GM21737 (cell line): ENCODE results near the gene MUTYH.
A peak's percentile ranks its signal among the peaks of the same experiment; 100 is the strongest.
"Not testable (repeated sequence)": the region's sequence is repeated elsewhere in the genome, so short reads cannot be mapped to it uniquely, and the experiment has no call there.

Source experiments
- ATAC-seq: cut with Tn5 transposase; IDR thresholded peaks from one replicate; pipeline ENCODE4 v1.9.1; 2021; ENCODE audit warnings: mild to moderate bottlenecking, moderate library complexity; ENCODE audit not compliant: unreplicated experiment

MUTYH gene

DNA sequence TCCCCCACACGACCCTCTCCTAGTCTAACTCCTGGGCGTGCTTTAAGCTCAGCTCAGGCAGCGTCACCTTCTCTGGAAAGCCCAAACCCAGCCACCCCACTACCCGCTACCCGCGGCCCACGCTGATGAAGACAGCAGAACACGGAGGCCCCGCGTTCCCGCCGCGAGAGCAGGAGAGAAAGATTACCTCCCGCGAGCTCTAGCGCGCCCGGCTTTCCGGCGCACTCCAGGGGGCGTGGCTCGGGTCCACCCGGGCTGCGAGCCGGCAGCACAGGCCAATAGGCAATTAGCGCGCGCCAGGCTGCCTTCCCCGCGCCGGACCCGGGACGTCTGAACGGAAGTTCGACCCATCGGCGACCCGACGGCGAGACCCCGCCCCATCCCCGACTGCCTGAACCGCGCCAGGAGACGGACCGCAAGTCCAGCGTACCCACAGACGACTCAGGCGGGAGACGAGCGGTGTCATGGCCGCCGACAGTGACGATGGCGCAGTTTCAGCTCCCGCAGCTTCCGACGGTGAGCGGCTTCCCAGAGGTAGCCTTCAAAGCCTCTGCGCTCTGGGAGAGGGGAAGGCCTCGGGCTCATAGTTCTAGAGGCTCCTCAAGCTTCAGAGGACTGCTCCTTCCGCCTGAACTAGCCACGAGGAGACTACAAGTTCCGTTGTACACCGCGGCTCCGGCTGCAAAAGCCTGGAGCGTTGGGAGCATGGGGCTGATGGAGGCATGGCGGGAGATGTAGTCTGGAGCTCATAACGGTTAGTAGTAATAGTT is at the start of gene MUTYH, which contains the start of gene TOE1:
MUTYH (minus strand) TSS at position 652 of the 770 bp plus-strand sequence. CDS start 5,935 bp downstream, outside the sequence.
TOE1 (plus strand) TSS at position 382 of the 770 bp plus-strand sequence; CDS start at position 465, 83 bp downstream.
- peak; percentile 78 for ATAC-seq

DNA sequence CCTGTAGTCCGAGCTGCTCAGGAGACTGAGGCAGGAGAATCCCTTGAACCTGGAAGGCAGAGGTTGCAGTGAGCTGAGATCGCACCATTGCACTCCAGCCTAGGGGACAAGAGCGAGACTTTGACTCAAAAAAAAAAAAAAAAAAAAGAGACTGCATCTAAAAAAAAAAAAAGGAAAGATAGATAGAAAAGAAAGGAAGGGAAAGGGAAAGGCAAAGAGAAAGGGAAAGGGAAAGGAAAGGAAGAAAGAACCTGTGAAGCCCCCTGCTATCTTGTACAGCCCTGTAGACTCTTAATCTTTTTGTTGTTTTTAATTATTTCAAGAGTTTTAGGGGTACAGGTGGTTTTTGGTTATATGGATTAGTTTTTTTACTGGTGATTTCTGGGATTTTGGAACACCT is 46.0 kb upstream of the MUTYH start:
- no peak for ATAC-seq

DNA sequence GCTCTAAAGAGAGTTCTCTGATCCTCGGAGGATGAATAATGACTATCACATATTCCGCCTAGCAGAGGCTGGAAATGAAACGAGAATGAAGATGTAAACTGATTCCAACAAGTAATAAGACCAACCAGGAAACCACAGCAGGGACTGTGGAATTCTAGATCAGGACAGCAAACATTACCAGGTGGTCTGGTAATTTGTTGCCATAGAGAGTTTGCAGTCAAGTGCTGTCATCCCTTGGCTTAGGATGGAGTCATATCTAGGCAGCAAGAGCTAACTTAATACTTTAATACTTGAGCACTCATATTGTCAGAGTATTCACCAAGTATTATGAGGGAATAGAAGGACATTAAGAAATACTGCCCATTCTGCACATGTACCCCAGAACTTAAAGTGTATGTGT is 45.1 kb upstream of the MUTYH start:
- ATAC-seq, result no peak

DNA sequence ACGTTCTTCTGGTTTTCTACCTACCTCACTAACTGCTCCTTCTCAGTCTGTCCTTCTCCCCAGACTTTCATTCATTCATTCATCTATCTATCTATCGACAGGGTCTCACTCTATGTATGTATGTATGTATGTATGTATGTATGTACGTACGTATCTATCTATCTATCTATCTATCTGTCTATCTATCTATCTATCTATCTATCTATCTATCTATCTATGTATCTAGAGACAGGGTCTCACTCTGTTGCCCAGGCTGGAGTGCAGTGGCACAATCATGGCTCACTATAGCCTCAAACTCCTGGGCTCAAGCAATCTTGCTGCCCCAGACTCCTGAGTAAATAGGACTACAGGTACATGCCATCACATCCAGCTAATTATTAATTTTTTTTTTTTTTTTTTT is 44.0 kb upstream of the MUTYH start:
- ATAC-seq, result not testable (repeated sequence)

DNA sequence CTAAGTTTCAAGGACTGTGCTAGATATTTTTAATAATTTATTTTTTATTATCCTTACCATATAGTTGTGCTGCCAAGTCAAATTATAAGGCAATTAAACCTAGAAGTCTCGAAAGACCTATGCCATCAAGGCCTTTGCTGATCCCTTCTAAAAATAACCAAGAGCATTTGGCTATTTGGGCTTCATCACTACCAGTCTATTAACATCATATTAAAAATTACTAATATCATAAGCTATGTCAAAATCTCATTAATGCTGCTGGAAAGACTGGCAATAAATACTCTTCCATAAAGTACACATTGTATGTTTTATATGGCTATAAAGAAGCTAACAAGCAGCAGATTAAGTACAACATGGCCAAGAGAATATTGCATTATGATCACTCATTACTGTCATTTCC is 43.0 kb upstream of the MUTYH start:
- ATAC-seq, result no peak

DNA sequence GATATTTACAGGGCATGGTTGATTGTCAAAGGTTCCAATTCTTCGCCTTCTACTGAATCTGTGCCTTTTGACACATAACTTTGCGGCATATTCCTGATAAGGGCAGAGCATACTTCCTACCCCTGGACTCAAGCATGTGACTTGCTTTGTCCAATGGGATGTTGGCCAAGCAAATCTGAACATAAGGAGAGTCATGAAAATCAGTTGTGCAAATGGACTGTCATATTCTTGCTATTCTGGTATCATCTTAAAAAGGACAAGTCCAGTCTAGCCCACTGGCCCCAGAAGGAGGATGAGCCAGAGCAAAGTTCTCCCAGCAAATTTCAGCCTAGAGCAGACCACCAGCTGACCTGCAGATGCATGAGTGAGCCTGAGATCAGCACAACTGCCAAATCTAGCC is 41.0 kb upstream of the MUTYH start:
- ATAC-seq, result no peak

DNA sequence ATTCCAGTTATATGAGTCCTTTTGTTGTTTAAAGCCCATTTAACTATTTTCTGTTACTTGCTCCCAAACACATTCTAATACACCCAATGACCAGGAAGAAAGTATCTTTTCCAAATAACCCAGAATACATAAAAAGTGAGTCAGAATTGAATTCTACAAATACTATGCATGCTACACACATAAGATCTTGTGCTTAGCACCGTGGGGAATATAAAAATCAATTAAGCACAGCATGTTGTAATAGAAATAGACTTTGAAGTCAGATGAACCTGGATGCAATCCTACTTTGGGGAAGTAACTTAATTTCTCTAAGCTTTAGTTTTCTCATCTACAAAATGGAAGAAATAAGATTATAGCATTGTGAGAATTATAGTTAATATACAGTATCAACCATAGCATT is 40.5 kb upstream of the MUTYH start:
- no peak for ATAC-seq

DNA sequence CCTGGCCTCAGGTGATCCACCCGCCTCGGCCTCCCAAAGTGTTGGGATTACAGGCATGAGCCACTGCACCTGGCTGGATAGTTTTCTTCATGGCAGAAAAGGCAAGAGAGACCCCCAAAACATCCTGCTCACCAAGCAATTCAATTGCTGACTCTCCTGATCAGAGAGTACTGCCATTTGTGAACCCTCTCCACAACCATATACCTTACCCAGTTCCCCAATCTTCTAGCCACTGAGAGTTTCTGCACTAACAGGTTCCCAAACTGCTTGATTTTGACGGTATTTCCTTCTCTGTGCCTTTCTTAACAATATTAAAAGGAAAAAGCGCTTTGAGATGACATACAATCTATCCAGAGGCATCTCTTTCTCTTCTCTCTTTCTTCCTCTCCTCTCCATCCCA is 39.9 kb upstream of the MUTYH start:
- no peak for ATAC-seq

DNA sequence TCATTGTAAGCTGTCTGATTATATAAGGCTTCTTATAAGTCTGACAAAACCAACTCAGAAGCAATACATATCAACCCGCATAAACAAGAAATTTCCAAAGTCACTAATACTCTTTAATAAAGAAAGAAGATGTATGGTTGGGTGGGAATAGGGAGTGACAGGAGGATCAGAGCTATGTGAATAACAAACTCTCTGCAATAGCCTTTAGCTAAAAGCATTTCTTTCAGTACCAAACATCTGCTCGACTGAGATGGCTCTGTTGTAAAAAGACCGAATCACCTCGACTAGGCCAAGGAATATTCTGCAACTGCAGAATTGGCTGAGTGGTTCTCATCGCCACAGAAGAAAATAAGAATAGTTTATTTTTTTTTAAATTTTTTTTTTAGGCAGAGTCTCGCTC is 39.3 kb upstream of the MUTYH start:
- no peak for ATAC-seq

DNA sequence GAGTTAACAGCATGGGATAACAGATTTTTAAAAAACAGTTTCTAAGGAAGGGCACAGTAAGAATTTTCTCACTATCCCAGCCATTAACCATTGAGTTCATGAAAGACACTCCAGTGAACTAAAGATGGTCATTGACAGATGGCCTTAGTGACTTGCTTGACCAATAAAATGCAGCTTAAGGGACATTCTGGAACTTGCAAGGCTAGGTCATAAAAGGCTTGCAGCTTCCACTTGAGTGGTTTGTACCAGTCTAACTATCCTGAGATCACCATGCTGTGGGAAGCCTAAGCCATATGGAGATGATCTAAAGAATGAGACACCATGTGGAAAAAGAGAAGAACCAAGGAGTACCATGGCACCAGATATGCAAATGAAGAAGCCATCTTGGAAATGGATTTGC is 37.9 kb upstream of the MUTYH start:
- ATAC-seq, result no peak

DNA sequence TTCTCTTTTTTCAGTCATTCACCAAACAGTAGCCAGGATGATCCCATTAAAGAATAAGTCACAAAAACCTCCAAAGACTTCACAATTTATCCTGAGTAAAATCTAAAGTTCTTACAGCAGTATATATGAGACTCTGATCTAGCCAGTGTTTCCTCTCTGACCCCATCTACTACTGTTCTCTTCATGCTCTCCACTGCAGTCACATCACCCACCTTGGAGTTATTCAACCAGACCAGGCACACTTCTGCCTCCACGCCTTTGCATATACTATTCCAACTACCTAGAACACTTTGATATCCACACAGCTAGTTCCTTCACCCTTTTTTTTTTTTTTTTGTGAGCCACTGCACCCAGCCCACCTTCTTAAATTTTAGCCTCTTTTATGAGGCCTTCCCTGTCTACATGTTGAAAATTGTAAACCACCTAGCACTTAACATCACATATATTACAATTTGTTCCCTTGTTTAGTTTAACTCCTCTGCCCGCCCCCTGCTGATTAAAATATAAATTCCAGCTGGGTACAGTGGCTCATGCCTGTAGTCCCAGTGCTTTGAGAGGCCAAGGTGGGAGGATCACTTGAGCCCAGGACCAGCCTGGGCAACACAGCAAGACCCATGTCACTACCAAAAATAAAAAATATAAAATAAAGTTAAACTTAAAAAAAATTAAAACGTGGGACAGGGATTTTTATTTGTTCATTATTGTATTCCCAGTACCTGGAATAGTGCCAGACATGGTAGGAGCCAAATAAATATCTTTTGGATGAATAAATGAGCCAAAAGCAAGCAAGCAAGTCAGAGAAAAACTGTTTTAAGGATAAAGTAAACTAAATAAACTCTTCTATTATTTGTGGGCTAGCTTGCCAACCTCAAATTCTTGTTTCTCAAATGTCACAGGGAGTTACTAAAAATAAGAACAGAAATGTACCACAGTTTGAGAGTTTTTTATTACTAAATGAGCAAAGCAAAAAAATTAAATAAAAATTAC is 35.2 kb upstream of the MUTYH start:
- ATAC-seq, result no peak

DNA sequence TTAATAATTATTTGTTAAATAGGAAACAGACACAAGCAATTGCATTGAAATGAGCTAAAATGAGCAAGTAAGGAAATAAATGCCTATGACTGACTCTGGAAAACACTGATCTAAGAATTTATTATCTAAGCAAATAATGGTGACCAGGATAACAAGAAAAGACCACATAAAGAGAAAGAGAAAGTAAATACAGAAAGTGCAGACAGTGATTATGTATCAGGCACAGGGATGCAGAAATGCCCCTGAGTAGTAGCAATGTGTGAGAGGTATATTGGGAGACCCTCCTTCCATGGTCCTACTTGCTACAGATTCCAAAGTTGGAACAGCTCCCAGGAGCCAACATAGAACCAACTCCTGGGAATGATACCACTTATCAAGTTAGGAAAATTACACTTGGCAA is 33.3 kb upstream of the MUTYH start:
- no peak for ATAC-seq

DNA sequence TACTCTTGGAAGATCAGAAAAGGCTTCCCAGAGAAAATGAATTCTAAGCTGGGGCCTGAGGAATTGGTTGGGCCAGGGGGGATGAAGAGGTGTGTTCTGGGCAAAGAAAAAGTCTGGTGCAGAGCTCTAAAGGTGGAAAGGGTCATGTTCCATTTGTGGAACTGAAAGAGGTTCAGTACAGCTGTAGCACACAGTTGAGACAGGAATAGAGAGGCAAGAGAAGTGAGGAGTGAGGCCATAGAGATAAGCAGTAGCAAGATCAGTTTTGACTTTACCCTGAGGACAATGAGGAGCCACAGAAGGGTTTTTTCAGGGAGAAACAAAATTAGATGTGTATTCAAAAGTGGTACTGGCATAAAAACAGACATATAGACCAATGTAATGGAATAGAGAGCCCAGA is 30.3 kb upstream of the MUTYH start:
- ATAC-seq, result peak; percentile 60

DNA sequence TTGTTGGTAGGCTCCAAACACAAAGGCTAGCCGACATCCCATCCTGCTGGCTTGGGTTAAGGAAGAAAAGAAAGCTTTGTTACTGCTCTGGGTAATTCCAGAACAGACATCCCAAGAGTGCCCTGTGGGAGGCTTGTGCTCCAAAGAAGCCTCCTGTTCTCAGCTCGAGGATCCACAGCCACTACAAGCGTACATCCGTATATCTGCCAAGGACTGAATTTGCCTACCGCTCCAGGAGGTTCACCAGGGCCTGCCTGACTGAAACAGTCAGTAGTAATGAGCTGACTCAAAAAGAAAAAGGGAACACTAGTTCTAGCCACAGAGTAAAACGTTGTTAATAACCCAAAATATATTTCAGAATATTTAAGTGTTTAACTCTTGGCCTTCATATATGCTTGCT is 24.8 kb upstream of the MUTYH start:
- no peak for ATAC-seq

DNA sequence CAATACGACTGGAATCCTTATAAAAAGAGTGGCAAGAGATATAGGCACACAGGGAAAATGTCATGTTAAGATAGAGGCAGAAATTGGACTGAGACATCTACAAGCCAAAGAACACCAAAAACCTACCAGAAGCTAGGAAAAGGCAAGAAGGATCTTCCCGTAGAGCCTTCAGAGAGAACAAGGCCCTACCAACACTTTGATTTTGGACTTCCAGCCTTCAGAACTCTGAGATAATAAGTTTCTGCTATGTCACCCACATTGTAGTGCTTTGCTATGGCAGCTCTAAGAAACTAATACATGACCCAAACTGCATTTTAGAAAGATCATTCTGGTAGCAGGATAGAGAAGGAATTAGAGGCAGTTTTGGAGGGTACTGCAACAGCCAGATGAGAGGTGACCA is 24.1 kb upstream of the MUTYH start:
- no peak for ATAC-seq

DNA sequence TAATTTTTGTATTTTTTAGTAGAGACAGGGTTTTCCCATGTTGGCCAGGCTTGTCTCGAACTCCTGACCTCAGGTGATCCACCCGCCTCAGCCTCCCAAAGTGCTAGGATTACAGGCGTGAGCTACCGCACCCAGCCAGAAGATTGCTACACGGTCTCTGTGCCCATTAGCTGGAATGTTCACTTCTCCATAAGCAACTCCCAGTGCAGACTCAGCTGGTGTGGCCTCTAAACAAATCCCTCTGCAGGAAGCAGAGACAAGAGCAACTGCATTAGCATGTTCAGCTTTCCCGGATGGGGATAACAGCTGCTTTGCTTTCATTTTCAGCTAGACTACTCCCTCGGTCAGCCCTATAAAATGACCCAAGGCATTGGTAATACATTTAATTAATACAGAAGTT is 20.7 kb upstream of the MUTYH start:
- not testable (repeated sequence) for ATAC-seq

DNA sequence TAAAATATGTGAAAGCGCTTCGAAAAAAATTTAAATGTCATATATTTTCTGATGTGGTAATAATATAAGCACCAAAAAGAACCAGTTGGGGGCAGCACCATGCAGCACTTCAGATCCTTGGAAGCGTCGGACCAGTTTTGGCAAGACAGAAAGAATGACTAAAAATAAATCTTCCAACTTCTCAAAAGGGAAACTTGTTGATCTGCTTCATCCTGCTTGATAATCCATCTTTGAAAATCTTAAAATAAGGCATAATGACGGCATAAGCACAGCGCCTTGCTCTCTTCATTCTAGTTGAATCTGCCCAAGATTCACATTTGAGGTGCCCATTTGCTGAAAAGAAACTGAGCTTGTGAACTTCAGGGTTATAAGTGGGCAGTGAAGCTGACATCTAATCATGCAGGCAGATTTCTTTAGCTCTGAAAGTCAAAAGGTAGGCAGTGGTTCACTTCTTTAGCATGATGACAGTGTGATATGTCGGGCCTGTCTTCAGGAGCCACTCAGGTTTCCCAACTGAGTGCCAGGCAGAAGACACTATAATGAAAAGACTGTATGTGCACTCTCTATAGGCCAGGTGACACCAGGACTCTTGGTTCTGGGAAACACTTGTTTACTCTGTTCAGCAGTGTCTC is 19.8 kb upstream of the MUTYH start:
- no peak for ATAC-seq

DNA sequence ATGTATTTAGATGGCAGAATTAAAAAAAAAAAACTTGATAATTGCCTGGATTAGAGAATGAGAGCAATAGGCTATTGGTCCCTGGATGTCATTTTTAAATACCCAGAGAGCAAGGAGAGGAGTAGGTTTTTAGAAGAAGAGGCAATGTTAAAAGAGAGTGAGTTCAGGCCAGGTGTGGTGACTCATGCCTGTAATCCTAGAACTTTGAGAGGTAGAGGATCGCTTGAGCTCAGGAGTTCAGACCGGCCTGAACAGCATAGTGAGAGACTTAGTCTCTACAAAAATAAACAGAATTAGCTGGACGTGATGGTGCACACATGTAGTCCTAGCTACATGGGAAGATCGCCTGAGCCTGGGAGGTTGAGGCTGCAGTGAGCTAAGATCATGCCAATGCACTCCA is 15.9 kb upstream of the MUTYH start:
- no peak for ATAC-seq

DNA sequence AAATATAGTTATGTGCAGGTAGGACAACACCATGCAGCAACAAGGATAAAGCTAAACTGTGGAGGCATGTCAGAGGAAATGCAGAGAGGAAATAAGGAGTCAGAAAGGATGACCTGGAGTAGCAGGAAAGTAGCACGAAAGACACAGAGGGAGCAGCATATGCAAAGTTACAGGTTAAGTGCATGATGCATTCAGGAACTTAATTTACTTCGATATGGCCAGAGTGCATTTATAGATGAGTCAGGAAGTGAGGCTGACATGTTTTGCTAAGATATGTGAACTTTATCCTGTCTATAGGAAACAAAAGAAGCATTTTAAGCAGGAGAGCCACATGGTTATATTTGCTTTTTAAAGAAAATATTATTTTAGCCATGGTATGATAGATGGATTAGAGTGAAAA is 15.4 kb upstream of the MUTYH start:
- ATAC-seq, result no peak

DNA sequence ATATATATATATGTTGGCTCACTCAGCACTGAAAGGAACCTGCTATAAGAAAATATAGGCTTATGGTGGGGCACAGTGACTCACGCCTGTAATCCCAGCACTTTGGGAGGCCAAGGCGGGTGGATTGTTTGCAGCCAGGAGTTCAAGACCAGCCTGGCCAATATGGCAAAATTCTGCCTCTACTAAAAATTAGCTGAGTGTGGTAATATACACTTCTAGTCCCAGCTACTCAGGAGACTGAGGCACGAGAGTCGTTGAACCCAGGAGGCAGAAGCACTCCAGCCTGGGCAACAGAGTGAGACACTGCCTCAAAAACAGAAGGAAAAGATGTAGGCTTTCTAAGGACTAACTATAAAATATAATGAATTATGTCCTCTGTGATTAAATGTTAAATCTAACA is 14.6 kb upstream of the MUTYH start:
- ATAC-seq, result no peak

DNA sequence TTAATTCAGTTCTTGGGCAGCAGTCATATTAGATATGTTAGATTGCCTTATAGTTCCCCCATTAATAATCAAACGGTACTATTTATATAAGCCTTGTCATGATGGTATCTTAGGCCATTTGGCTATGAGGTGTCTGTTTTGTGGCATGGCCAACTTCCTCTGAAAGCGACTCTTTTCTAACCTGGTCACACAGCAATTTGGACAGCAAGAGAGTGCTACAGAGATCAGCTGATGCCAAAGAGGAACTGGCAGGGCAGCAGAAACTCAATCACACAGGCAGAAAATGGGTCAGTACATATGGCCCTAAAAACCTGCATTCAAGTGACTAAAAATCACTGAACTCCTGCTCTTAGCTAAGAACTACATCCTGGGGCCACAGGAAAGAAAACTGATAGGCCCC is 13.4 kb upstream of the MUTYH start:
- no peak for ATAC-seq
